Islet of Langerhans (tissue), 1 donor: Measurements from ENCODE around the gene OR9K2.
A peak's percentile ranks its signal among the peaks of the same experiment; 100 is the strongest.
"Not testable (repeated sequence)": the region's sequence is repeated elsewhere in the genome, so short reads cannot be mapped to it uniquely, and the experiment has no call there.

Experiments used
- FAIRE-seq: peaks from one replicate; lab custom pipeline; 2011; peaks lifted over from hg19 to GRCh38; lab: Jason Lieb, UNC

Gene OR9K2

GRCh38 chr12:55126106-55126505 is at the start of gene OR9K2:
Gene OR9K2, plus strand, starts transcription at chr12:55126406. Its CDS starts 3,429 bp downstream, at chr12:55129835.
- FAIRE-seq = no peak

- no peak for FAIRE-seq
Measured at GRCh38 chr12:55092579-55092978, 33.6 kb upstream of the OR9K2 start.

- no peak for FAIRE-seq
Measured at GRCh38 chr12:55112378-55112875, 13.8 kb upstream of the OR9K2 start.

GRCh38 chr12:55116152-55116551 is 10.1 kb upstream of the OR9K2 start:
- FAIRE-seq = no peak

- FAIRE-seq = no peak
Measured at GRCh38 chr12:55132816-55133215, 6.6 kb downstream of the OR9K2 start.

- FAIRE-seq = peak; percentile 76
Measured at GRCh38 chr12:55142669-55143565, 16.7 kb downstream of the OR9K2 start.

- FAIRE-seq = no peak
Measured at GRCh38 chr12:55143566-55143870, 17.3 kb downstream of the OR9K2 start.

GRCh38 chr12:55167010-55167640 is 40.9 kb downstream of the OR9K2 start:
- FAIRE-seq = not testable (repeated sequence)

GRCh38 chr12:55171445-55171844 is 45.2 kb downstream of the OR9K2 start:
- no peak for FAIRE-seq

- FAIRE-seq = not testable (repeated sequence)
Measured at GRCh38 chr12:55171846-55172245, 45.6 kb downstream of the OR9K2 start.

- no peak for FAIRE-seq
Measured at GRCh38 chr12:55172686-55173085, 46.5 kb downstream of the OR9K2 start.

GRCh38 chr12:55173456-55173855 is 47.2 kb downstream of the OR9K2 start:
- FAIRE-seq = no peak
